HCT116 (cell line): ENCODE data around the gene SUGCT. TPM values are rescaled to one million over a fixed set of nuclear protein-coding genes. Genes with fewer than 3 reads are reported as not detected.

Experiments used
- ATAC-seq: fragments of 200-7000 bp; cut with Tn5 transposase; 2 replicates; pipeline ENCODE4 v1.9.1; 2020; ENCODE audit warnings: mild to moderate bottlenecking, moderate library complexity
- BruUV-seq: library from RNA; stranded (reverse); fragments of 400-500 nt; replicated peaks from 2 replicates; lab custom pipeline; 2021; lab: Mats Ljungman, UMichigan
- CTCF ChIA-PET: fragments of 300-600 bp; sonication (Branson Sonifier 250); formaldehyde crosslinking; loops from one replicate; lab custom pipeline; 2021; ENCODE audit warnings: antibody characterized with exemption; lab: Charles Lee
- POLR2A ChIA-PET: fragments of 300-600, 350-600 bp; sonication (Branson Sonifier 250); formaldehyde crosslinking; loops from one replicate; lab custom pipeline; 2021; ENCODE audit warnings: antibody characterized with exemption; lab: Charles Lee
- RAD21 ChIA-PET, 2 experiments: fragments of 300-600 bp; sonication (Branson Sonifier 250); formaldehyde crosslinking; loops; one replicate each; lab custom pipeline; 2023; ENCODE audit warnings: low total read pairs in 2 of 2; ENCODE audit not compliant: uncharacterized antibody in 2 of 2, unreplicated experiment in 2 of 2, low non-redundant PET in 1 of 2; lab: Charles Lee
- DNase-seq: peaks from one replicate; pipeline ENCODE4 v3.0.0-alpha.2; 2010; ENCODE audit warnings: low read depth, low spot score
- H2AFZ ChIP-seq: fragments of 200-600 bp; shearing (Covaris generic), sonication (generic); 2 replicates; pipeline ENCODE4 v1.6.1; 2017; ENCODE audit warnings: low read depth, mixed run types, mixed read lengths, antibody characterized with exemption, low read length; ENCODE audit not compliant: poor library complexity, severe bottlenecking
- H3K27ac ChIP-seq: 2 replicates; pipeline ENCODE4 v1.5.1; 2012; ENCODE audit warnings: low read depth, low read length
- H3K27me3 ChIP-seq: fragments of 200-600 bp; sonication (generic); 2 replicates; pipeline ENCODE4 v1.6.1; 2016; ENCODE audit warnings: mixed run types, low read length, mixed read lengths; ENCODE audit not compliant: insufficient read depth
- H3K36me3 ChIP-seq, 2 experiments: fragments of 200-500 bp in 1 of 2; fragments of 200-600 bp in 1 of 2; sonication (Bioruptor generic) in 1 of 2; sonication (generic) in 1 of 2; 2 replicates each; pipeline versions ENCODE4 v1.5.1 to v1.6.1; 2014 to 2016; ENCODE audit warnings: low read length in 2 of 2, inconsistent platforms in 1 of 2, mixed read lengths in 1 of 2, mixed run types in 1 of 2; ENCODE audit not compliant: insufficient read depth in 2 of 2, control insufficient read depth in 1 of 2
- H3K4me1 ChIP-seq, 2 experiments: fragments of 200-600 bp in 1 of 2; sonication (generic) in 1 of 2; 2 replicates each; pipeline versions ENCODE4 v1.5.1 to v1.6.1; 2012 to 2017; ENCODE audit warnings: low read length in 2 of 2, inconsistent platforms in 1 of 2, mild to moderate bottlenecking in 1 of 2, mixed read lengths in 1 of 2, mixed run types in 1 of 2, moderate library complexity in 1 of 2; ENCODE audit not compliant: insufficient read depth in 2 of 2, control insufficient read depth in 1 of 2
- H3K4me2 ChIP-seq: fragments of 200-600 bp; sonication (generic); 2 replicates; pipeline ENCODE4 v1.6.1; 2017; ENCODE audit warnings: mixed run types, low read length, mixed read lengths
- H3K4me3 ChIP-seq, 2 experiments: fragments of 200-600 bp in 1 of 2; sonication (generic) in 1 of 2; replicated peaks in 1 of 2; 2 replicates each; pipeline ENCODE4 v1.5.1; 2011 to 2016; ENCODE audit warnings: low read length in 2 of 2, control low read depth in 1 of 2, low read depth in 1 of 2, mild to moderate bottlenecking in 1 of 2, mixed read lengths in 1 of 2, mixed run types in 1 of 2
- H3K79me2 ChIP-seq: fragments of 200-600 bp; sonication (generic); 2 replicates; pipeline ENCODE4 v1.6.1; 2017; ENCODE audit warnings: mild to moderate bottlenecking, mixed run types, low read length, moderate library complexity, mixed read lengths; ENCODE audit not compliant: insufficient read depth
- H3K9ac ChIP-seq: fragments of 200-600 bp; sonication (generic); 2 replicates; pipeline ENCODE4 v1.6.1; 2016; ENCODE audit warnings: low read length, mixed read lengths
- H3K9me2 ChIP-seq: fragments of 200-600 bp; sonication (generic), shearing (Covaris generic); 2 replicates; pipeline ENCODE4 v1.6.1; 2017; ENCODE audit warnings: mixed run types, mild to moderate bottlenecking, moderate library complexity; ENCODE audit not compliant: insufficient read depth
- H3K9me3 ChIP-seq, 2 experiments: fragments of 200-500 bp in 1 of 2; fragments of 200-600 bp in 1 of 2; sonication (Bioruptor generic) in 1 of 2; sonication (generic) in 1 of 2; 2 replicates each; pipeline ENCODE4 v1.6.1; 2014 to 2017; ENCODE audit warnings: low read length in 2 of 2, mixed read lengths in 2 of 2, inconsistent platforms in 1 of 2, low read depth in 1 of 2, mild to moderate bottlenecking in 1 of 2, mixed run types in 1 of 2, moderate library complexity in 1 of 2; ENCODE audit not compliant: control insufficient read depth in 1 of 2, insufficient read depth in 1 of 2
- H4K20me1 ChIP-seq: fragments of 200-600 bp; sonication (generic), shearing (Covaris generic); 2 replicates; pipeline ENCODE4 v1.6.1; 2017; ENCODE audit warnings: mixed run types, mild to moderate bottlenecking, moderate library complexity; ENCODE audit not compliant: insufficient read depth
- ATF3 ChIP-seq: IDR thresholded peaks from 2 replicates; pipeline ENCODE4 v1.6.1; 2012
- CBX3 ChIP-seq: IDR thresholded peaks from 2 replicates; pipeline ENCODE4 v1.6.1; 2012; ENCODE audit warnings: low read depth
- CEBPB ChIP-seq: IDR thresholded peaks from 2 replicates; pipeline ENCODE4 v1.6.1; 2012; ENCODE audit warnings: low read depth
- EGR1 ChIP-seq: IDR thresholded peaks from 2 replicates; pipeline ENCODE4 v1.6.1; 2012; ENCODE audit warnings: low read depth
- EZH2 ChIP-seq: fragments of 200-600 bp; sonication (generic); IDR thresholded peaks from 2 replicates; pipeline ENCODE4 v1.6.1; 2017; ENCODE audit warnings: antibody characterized with exemption, mixed run types
- FOSL1 ChIP-seq: IDR thresholded peaks from 2 replicates; pipeline ENCODE4 v1.6.1; 2012; ENCODE audit warnings: low read depth
- JUND ChIP-seq: IDR thresholded peaks from 2 replicates; pipeline ENCODE4 v1.6.1; 2012
- MAX ChIP-seq: IDR thresholded peaks from 2 replicates; pipeline ENCODE4 v1.6.1; 2012
- POLR2A ChIP-seq: IDR thresholded peaks from 2 replicates; pipeline ENCODE4 v1.7.0; 2011; ENCODE audit warnings: borderline replicate concordance; ENCODE audit not compliant: insufficient read depth, insufficient read length; ENCODE audit errors: extremely low read depth
- POLR2AphosphoS5 ChIP-seq: IDR thresholded peaks from 2 replicates; pipeline ENCODE4 v1.6.1; 2011; ENCODE audit warnings: mild to moderate bottlenecking, low read depth, low read length, moderate library complexity
- RAD21 ChIP-seq: IDR thresholded peaks from 2 replicates; pipeline ENCODE4 v1.6.1; 2012; ENCODE audit warnings: low read depth, mild to moderate bottlenecking
- SRF ChIP-seq: IDR thresholded peaks from 2 replicates; pipeline ENCODE4 v1.6.1; 2012; ENCODE audit warnings: low read depth
- YY1 ChIP-seq: IDR thresholded peaks from 2 replicates; pipeline ENCODE4 v1.6.1; 2011; ENCODE audit warnings: low read length, low read depth, moderate library complexity, mild to moderate bottlenecking; ENCODE audit not compliant: insufficient replicate concordance; ENCODE audit errors: extremely low read depth
- ZFX ChIP-seq: fragments of 450-650 bp; IDR thresholded peaks from 2 replicates; pipeline ENCODE4 v1.6.1; 2017
- ZNF274 ChIP-seq: fragments of 200-500 bp; sonication (Bioruptor generic); IDR thresholded peaks from 2 replicates; pipeline ENCODE4 v1.6.1; 2014; ENCODE audit warnings: mild to moderate bottlenecking, low read depth, low read length, inconsistent platforms
- intact Hi-C: fragments of 100-400 bp; cut with micrococcal nuclease; formaldehyde crosslinking; loops from 2 replicates; pipeline ENCODE4 v1.10.0; 2022
- total RNA-seq: library from RNA; stranded (reverse); gene quantifications from one replicate; pipeline ENCODE4 v1.2.1, GENCODE V29; 2021; ENCODE audit not compliant: unreplicated experiment

Gene SUGCT
- total RNA-seq, 1 experiment from 2014 or later, result 4.4 TPM

- Histone ChIP-seq H2AFZ (no peak overlapping the region), H3K4me2 (no peak overlapping the region), H3K79me2 (no peaks in the 10 kb centered on the region), H3K9me3 (no peaks in the 10 kb centered on the region), H3K9ac (no peak overlapping the region), H3K9me2 (no peaks in the 10 kb centered on the region), H3K36me3 (no peaks in the 10 kb centered on the region), H4K20me1 (no peaks in the 10 kb centered on the region), H3K27me3 (no peaks in the 10 kb centered on the region; the same call in 1 of the 2 replicates), H3K4me1 (no peaks in the 10 kb centered on the region), H3K27ac (no peak overlapping the region), H3K4me3 (no peak overlapping the region)
- ATAC-seq (no peak), DNase-seq (no peak)
- intact Hi-C loops, result no loop called here
- CTCF ChIA-PET, result no interaction called here
- POLR2A ChIA-PET, result no interaction called here
- no peak for TF ChIP-seq CBX3
- TF ChIP-seq POLR2AphosphoS5, result no peak
- no peak for TF ChIP-seq YY1
- TF ChIP-seq POLR2A, result no peak
- no peak for TF ChIP-seq ZFX
- no peak for TF ChIP-seq ZNF274
- no peak for TF ChIP-seq JUND
- TF ChIP-seq MAX, result no peak
- TF ChIP-seq EZH2, result no peak
- no peak for TF ChIP-seq FOSL1
- TF ChIP-seq RAD21, result no peak
- no peak for TF ChIP-seq SRF
- no TSS peak for BruUV-seq
- RAD21 ChIA-PET, result no interaction called here
Observed at GRCh38 chr7:40526951-40527715, 392.3 kb downstream of the SUGCT start.

GRCh38 chr7:40527723-40528122 is 392.9 kb downstream of the SUGCT start:
- Histone ChIP-seq H3K9me3 (no peaks in the 10 kb centered on the region), H3K36me3 (no peaks in the 10 kb centered on the region), H3K9ac (no peak overlapping the region), H3K4me2 (no peak overlapping the region), H2AFZ (no peak overlapping the region), H3K79me2 (no peaks in the 10 kb centered on the region), H3K27ac (no peak overlapping the region), H4K20me1 (no peaks in the 10 kb centered on the region), H3K27me3 (no peaks in the 10 kb centered on the region; the same call in 1 of the 2 replicates), H3K9me2 (no peaks in the 10 kb centered on the region), H3K4me3 (no peak overlapping the region), H3K4me1 (no peaks in the 10 kb centered on the region)
- ChIA-PET CTCF (no interaction called here), POLR2A (no interaction called here), RAD21 (no interaction called here)
- no TSS peak for BruUV-seq
- intact Hi-C loops, result no loop called here
- DNase-seq (no peak), ATAC-seq (no peak)
- no peak for TF ChIP-seq CEBPB
- TF ChIP-seq EGR1, result no peak
- no peak for TF ChIP-seq ATF3
- TF ChIP-seq FOSL1, result no peak
